A549 (cell line): Measurements from ENCODE around the gene RNPS1. TPM values are rescaled to one million over a fixed set of nuclear protein-coding genes. Genes with fewer than 3 reads are reported as not detected.

ENCODE experiments used
- ATAC-seq, 2 experiments: fragments of 200-7000 bp in 1 of 2; fragments of >200 bp in 1 of 2; cut with Nextera tagmentation in 1 of 2; cut with Tn5 transposase in 1 of 2; 3 replicates each; pipeline versions ENCODE4 v1.8.0 to v1.9.1; 2018 to 2020; ENCODE audit warnings: mild to moderate bottlenecking in 1 of 2, moderate library complexity in 1 of 2
- CTCF ChIA-PET: fragments of 300-600 bp; sonication (Branson Sonifier 250); formaldehyde crosslinking; extraction: SDS; loops from one replicate; lab custom pipeline; 2021; ENCODE audit warnings: antibody characterized with exemption, inconsistent platforms; lab: Yijun Ruan, JAX
- POLR2A ChIA-PET: fragments of 350-600 bp; formaldehyde crosslinking; extraction: SDS; loops from one replicate; lab custom pipeline; 2021; ENCODE audit warnings: antibody characterized with exemption, inconsistent platforms; lab: Yijun Ruan, JAX
- DNase-seq, 2 experiments: peaks; one replicate each; pipeline versions ENCODE4 v3.0.0 to v3.0.0-alpha.2; 2011 to 2016; ENCODE audit warnings: low read depth in 1 of 2, low spot score in 1 of 2
- FAIRE-seq: peaks from 2 replicates; lab custom pipeline; 2011; peaks lifted over from hg19 to GRCh38; lab: Jason Lieb, UNC
- H3K27ac ChIP-seq, 2 experiments: fragments of >200 bp; sonication (Bioruptor Twin); formaldehyde crosslinking; 3 replicates each; pipeline ENCODE4 v1.5.1; 2016 to 2017
- H3K4me1 ChIP-seq: fragments of >200 bp; sonication (Bioruptor Twin); formaldehyde crosslinking; 3 replicates; pipeline ENCODE4 v1.6.1; 2016
- H3K4me2 ChIP-seq: fragments of >200 bp; sonication (Bioruptor Twin); formaldehyde crosslinking; 3 replicates; pipeline ENCODE4 v1.6.1; 2016
- H3K4me3 ChIP-seq: fragments of >200 bp; sonication (Bioruptor Twin); formaldehyde crosslinking; 3 replicates; pipeline ENCODE4 v1.5.1; 2016
- H3K9me3 ChIP-seq: fragments of >200 bp; sonication (Bioruptor Twin); formaldehyde crosslinking; 3 replicates; pipeline ENCODE4 v1.6.1; 2016
- CEBPB ChIP-seq, 2 experiments: fragments of >200 bp in 1 of 2; sonication (Bioruptor Twin) in 1 of 2; formaldehyde crosslinking in 1 of 2; IDR thresholded peaks; 2 replicates each; pipeline ENCODE4 v1.6.1; 2012 to 2016
- CHD4 ChIP-seq: fragments of 200-600 bp; sonication (generic); IDR thresholded peaks from 2 replicates; pipeline ENCODE4 v1.6.1; 2016; ENCODE audit warnings: antibody characterized with exemption, mild to moderate bottlenecking, borderline replicate concordance
- EHMT2 ChIP-seq: fragments of 200-600 bp; sonication (generic); IDR thresholded peaks from 2 replicates; pipeline ENCODE4 v1.6.1; 2016; ENCODE audit warnings: antibody characterized with exemption, low read depth, mild to moderate bottlenecking, moderate library complexity
- EP300 ChIP-seq, 2 experiments: fragments of >200 bp; sonication (Bioruptor Twin); formaldehyde crosslinking; IDR thresholded peaks; 2 replicates in 1 of 2; 3 replicates in 1 of 2; pipeline ENCODE4 v1.6.1; 2016 to 2017
- ESRRA ChIP-seq: fragments of 150-350 bp; IDR thresholded peaks from 2 replicates; pipeline ENCODE4 v1.6.1; 2014; ENCODE audit warnings: mild to moderate bottlenecking, low read length, borderline replicate concordance
- FOXS1 ChIP-seq: fragments of 250-450 bp; sonication (Bioruptor Pico); IDR thresholded peaks from 2 replicates; pipeline ENCODE4 v1.5.0; 2020; ENCODE audit warnings: mild to moderate bottlenecking, moderate library complexity
- HDAC2 ChIP-seq: fragments of 200-600 bp; sonication (generic); IDR thresholded peaks from 2 replicates; pipeline ENCODE4 v1.6.1; 2016
- HOXB5 ChIP-seq: fragments of 250-450 bp; sonication (Bioruptor Pico); IDR thresholded peaks from 2 replicates; pipeline ENCODE4 v1.5.0; 2020; ENCODE audit warnings: mild to moderate bottlenecking, moderate library complexity
- NPAS2 ChIP-seq: fragments of 250-450 bp; sonication (Bioruptor Pico); IDR thresholded peaks from 2 replicates; pipeline ENCODE4 v1.8.0; 2022; ENCODE audit warnings: mild to moderate bottlenecking, moderate library complexity, borderline replicate concordance
- PBX3 ChIP-seq: IDR thresholded peaks from 2 replicates; pipeline ENCODE4 v1.6.1; 2012
- PHF8 ChIP-seq: fragments of 200-600 bp; sonication (generic); IDR thresholded peaks from 2 replicates; pipeline ENCODE4 v1.6.1; 2016; ENCODE audit warnings: low read depth, mild to moderate bottlenecking, antibody characterized with exemption, moderate library complexity, borderline replicate concordance
- POLR2AphosphoS2 ChIP-seq: conservative IDR thresholded peaks from 2 replicates; pipeline ENCODE4 v1.6.1; 2012; ENCODE audit warnings: low read length, improper control_type of control experiment, inconsistent platforms
- RAD21 ChIP-seq, 2 experiments: fragments of >200 bp in 1 of 2; sonication (Bioruptor Twin) in 1 of 2; formaldehyde crosslinking in 1 of 2; IDR thresholded peaks in 1 of 2; conservative IDR thresholded peaks in 1 of 2; 2 replicates in 1 of 2; 3 replicates in 1 of 2; pipeline ENCODE4 v1.6.1; 2012 to 2018; ENCODE audit warnings: inconsistent platforms in 1 of 2
- RCOR1 ChIP-seq: fragments of 150-350 bp; IDR thresholded peaks from 2 replicates; pipeline ENCODE4 v1.6.1; 2014; ENCODE audit warnings: antibody characterized with exemption, low read length, low read depth
- REST ChIP-seq: fragments of 200-600 bp; sonication (generic); IDR thresholded peaks from 2 replicates; pipeline ENCODE4 v1.6.1; 2016; ENCODE audit warnings: antibody characterized with exemption, mild to moderate bottlenecking, moderate library complexity
- RNF2 ChIP-seq: fragments of 200-600 bp; sonication (generic); IDR thresholded peaks from 2 replicates; pipeline ENCODE4 v1.6.1; 2016; ENCODE audit warnings: low read depth, mild to moderate bottlenecking, antibody characterized with exemption, moderate library complexity, borderline replicate concordance
- SREBF2 ChIP-seq: fragments of 450-650 bp; IDR thresholded peaks from 2 replicates; pipeline ENCODE4 v1.6.1; 2014; ENCODE audit warnings: mild to moderate bottlenecking, moderate library complexity
- TFCP2L1 ChIP-seq: fragments of 250-450 bp; sonication (Bioruptor Pico); IDR thresholded peaks from 2 replicates; pipeline ENCODE4 v1.5.0; 2021; ENCODE audit warnings: mild to moderate bottlenecking
- TP53 ChIP-seq: fragments of 250-450 bp; sonication (Bioruptor Pico); IDR thresholded peaks from 2 replicates; pipeline ENCODE4 v1.5.0; 2021; ENCODE audit warnings: mild to moderate bottlenecking, moderate library complexity
- ZSCAN20 ChIP-seq: fragments of 250-450 bp; sonication (Bioruptor Pico); IDR thresholded peaks from 2 replicates; pipeline ENCODE4 v1.8.0; 2022; ENCODE audit warnings: mild to moderate bottlenecking, moderate library complexity
- WGBS: methylation state at CpG from one replicate; pipeline ENCODE4 v1.1.6; 2017; ENCODE audit errors: missing lambda C conversion rate; 5-methylcytosine and 5-hydroxymethylcytosine counted together
- polyA plus RNA-seq, 4 experiments: library from polyadenylated mRNA; depleted of rRNA in 3 of 4; stranded (reverse); fragments of >200 nt; fragmentation: RNase III in 1 of 4; extraction: RNeasy Plus Mini Kit Qiagen cat#74134 plus additional on column Dnase treatment in 1 of 4; gene quantifications; 2 replicates in 3 of 4; 3 replicates in 1 of 4; pipeline ENCODE4 v1.2.3, GENCODE V29; 2011 to 2017

Gene RNPS1
- polyA plus RNA-seq, 2 of the 4 experiments (the other 2 are of a cell fraction), result 183 to 200 TPM

- TF ChIP-seq PBX3 (no peak), ESRRA (no peak), TP53 (CRISPR knock-in tag) (no peak), REST (no peak), RAD21 (conservative IDR thresholded peaks at IDR 0.05 in 1 of 2, IDR thresholded peaks at IDR 0.05 in 1 of 2) (no peak), EHMT2 (no peak), SREBF2 (no peak)
These were observed 35.6 kb downstream of the RNPS1 start (continued) for GRCh38 chr16:2232094-2232990.

GRCh38 chr16:2231016-2231931 is 36.7 kb downstream of the RNPS1 start:
- DNase-seq (no peak), ATAC-seq (no peak), FAIRE-seq (no peak)
- Histone ChIP-seq H3K9me3 (no peaks in the 10 kb centered on the region), H3K4me1 (peaks cover 8% of the 10 kb centered on the region; the same call in 2 of the 3 replicates), H3K4me2 (no peak overlapping the region), H3K4me3 (no peak overlapping the region), H3K27ac (no peak overlapping the region)
- TF ChIP-seq CEBPB (IDR thresholded peaks at IDR 0.05) (no peak), RNF2 (no peak), NPAS2 (CRISPR knock-in tag) (no peak), RCOR1 (no peak), EP300 (IDR thresholded peaks at IDR 0.05) (no peak)
- POLR2A ChIA-PET, result no interaction called here
- 89% methylated on average over 19 of the region's 29 CpGs for WGBS
- CTCF ChIA-PET, result interaction anchor here (1.0 to 2.9 kb wide), 3 partner anchors 20 to 37 kb away, joined by 4 to 9 read pairs (median 7); partner anchors contain the start of gene ECI1

- Histone ChIP-seq H3K4me1 (peaks cover 15% of the 10 kb centered on the region), H3K27ac (no peak overlapping the region), H3K9me3 (no peaks in the 10 kb centered on the region), H3K4me2 (no peak overlapping the region), H3K4me3 (no peak overlapping the region)
- ChIA-PET POLR2A (no interaction called here), CTCF (interaction anchor here (2.3 kb wide), 1 partner anchor 36 kb away, joined by 7 read pairs; no protein-coding TSS in a partner anchor)
- DNase-seq (no peak), ATAC-seq (no peak), FAIRE-seq (no peak)
- 90% methylated on average over 12 of the region's 13 CpGs for WGBS
- TF ChIP-seq HOXB5, result no peak
- TF ChIP-seq POLR2AphosphoS2, result no peak
- no peak for TF ChIP-seq ESRRA
- no peak for TF ChIP-seq PHF8
- no peak for TF ChIP-seq REST
- TF ChIP-seq CHD4, result no peak
- no peak for TF ChIP-seq TFCP2L1 (CRISPR knock-in tag)
- TF ChIP-seq FOXS1 (CRISPR knock-in tag), result no peak
- no peak for TF ChIP-seq ZSCAN20
- no peak for TF ChIP-seq HDAC2
These were observed 37.5 kb downstream of the RNPS1 start for GRCh38 chr16:2230376-2230775.
